IMR-90 (cell line): ENCODE measurements around the gene ISOC1. TPM values are rescaled to one million over a fixed set of nuclear protein-coding genes. Genes with fewer than 3 reads are reported as not detected.

Experiments used
- ATAC-seq: fragments of 200-7000 bp; cut with Tn5 transposase; 2 replicates; pipeline ENCODE4 v1.9.1; 2020; ENCODE audit warnings: low read depth, mild to moderate bottlenecking, moderate library complexity
- BruUV-seq: library from RNA; stranded (reverse); fragments of 400-500 nt; replicated peaks from 2 replicates; lab custom pipeline; 2021; lab: Mats Ljungman, UMichigan
- CTCF ChIA-PET: fragments of 300-600 bp; formaldehyde crosslinking; extraction: SDS; loops from one replicate; lab custom pipeline; 2021; ENCODE audit warnings: antibody characterized with exemption; lab: Yijun Ruan, JAX
- POLR2A ChIA-PET: fragments of 300-600 bp; sonication (Branson Sonifier 250); formaldehyde crosslinking; loops from one replicate; lab custom pipeline; 2022; ENCODE audit warnings: antibody characterized with exemption; ENCODE audit not compliant: unreplicated experiment; lab: Charles Lee
- DNase-seq: peaks from one replicate; pipeline ENCODE4 v3.0.0; 2013
- H2AFZ ChIP-seq: replicated peaks from 2 replicates; pipeline ENCODE3; 2013; ENCODE audit warnings: low read length, mild to moderate bottlenecking; ENCODE audit not compliant: poor library complexity
- H2AK5ac ChIP-seq: 2 replicates; pipeline ENCODE4 v1.6.1; 2013; ENCODE audit warnings: low read depth, low read length, inconsistent platforms
- H2AK9ac ChIP-seq: replicated peaks from 2 replicates; pipeline ENCODE3; 2013; ENCODE audit warnings: mild to moderate bottlenecking, low read depth, low read length, moderate library complexity; ENCODE audit not compliant: poor library complexity
- H2BK120ac ChIP-seq: 2 replicates; pipeline ENCODE4 v1.6.1; 2013; ENCODE audit warnings: low read depth, low read length, inconsistent platforms
- H2BK15ac ChIP-seq: 3 replicates; pipeline ENCODE4 v1.6.1; 2013; ENCODE audit warnings: low read depth, low read length, inconsistent platforms
- H2BK20ac ChIP-seq: 2 replicates; pipeline ENCODE4 v1.6.1; 2013; ENCODE audit warnings: low read depth, mild to moderate bottlenecking, inconsistent platforms, low read length, moderate library complexity
- H2BK5ac ChIP-seq: 2 replicates; pipeline ENCODE4 v1.6.1; 2013; ENCODE audit warnings: mild to moderate bottlenecking, low read depth, low read length, inconsistent platforms; ENCODE audit not compliant: poor library complexity, severe bottlenecking
- H3K14ac ChIP-seq: replicated peaks from 2 replicates; pipeline ENCODE4 v1.6.1; 2013; ENCODE audit warnings: low read depth, low read length, inconsistent platforms
- H3K18ac ChIP-seq: 2 replicates; pipeline ENCODE4 v1.6.1; 2013; ENCODE audit warnings: low read depth, low read length, control low read depth
- H3K23ac ChIP-seq: 2 replicates; pipeline ENCODE4 v1.6.1; 2013; ENCODE audit warnings: low read depth, low read length, inconsistent platforms
- H3K27ac ChIP-seq: 2 replicates; pipeline ENCODE4 v1.5.1; 2013; ENCODE audit warnings: mild to moderate bottlenecking, control low read depth, low read length; ENCODE audit not compliant: insufficient read depth
- H3K27me3 ChIP-seq: 2 replicates; pipeline ENCODE4 v1.6.1; 2013; ENCODE audit warnings: low read length; ENCODE audit not compliant: control insufficient read depth, insufficient read depth
- H3K36me3 ChIP-seq: 2 replicates; pipeline ENCODE4 v1.6.1; 2013; ENCODE audit warnings: low read length, mixed read lengths; ENCODE audit not compliant: control insufficient read depth, insufficient read depth
- H3K4ac ChIP-seq: 2 replicates; pipeline ENCODE4 v1.6.1; 2013; ENCODE audit warnings: low read depth, low read length, inconsistent platforms
- H3K4me1 ChIP-seq: 2 replicates; pipeline ENCODE4 v1.6.1; 2013; ENCODE audit warnings: low read length, mixed read lengths; ENCODE audit not compliant: control insufficient read depth, insufficient read depth
- H3K4me2 ChIP-seq: 2 replicates; pipeline ENCODE4 v1.6.1; 2013; ENCODE audit warnings: low read depth, mild to moderate bottlenecking, control low read depth, low read length, moderate library complexity
- H3K4me3 ChIP-seq: 2 replicates; pipeline ENCODE4 v1.5.1; 2013; ENCODE audit warnings: low read depth, mild to moderate bottlenecking, control low read depth, low read length, moderate library complexity; ENCODE audit not compliant: insufficient read depth
- H3K56ac ChIP-seq: 2 replicates; pipeline ENCODE4 v1.6.1; 2013; ENCODE audit warnings: low read length, inconsistent platforms; ENCODE audit not compliant: insufficient read depth; ENCODE audit errors: extremely low read depth
- H3K79me1 ChIP-seq, 2 experiments: 2 replicates each; pipeline ENCODE4 v1.6.1; 2013; ENCODE audit warnings: low read length in 2 of 2, inconsistent platforms in 1 of 2, low read depth in 1 of 2
- H3K9ac ChIP-seq: 2 replicates; pipeline ENCODE4 v1.6.1; 2013; ENCODE audit warnings: low read depth, low read length, control low read depth
- H3K9me1 ChIP-seq: 2 replicates; pipeline ENCODE4 v1.6.1; 2013; ENCODE audit warnings: low read length, inconsistent platforms; ENCODE audit not compliant: insufficient read depth
- H3K9me3 ChIP-seq: 2 replicates; pipeline ENCODE4 v1.6.1; 2013; ENCODE audit warnings: low read length; ENCODE audit not compliant: control insufficient read depth, insufficient read depth
- H4K20me1 ChIP-seq: 2 replicates; pipeline ENCODE4 v1.6.1; 2013; ENCODE audit warnings: low read length, inconsistent platforms; ENCODE audit not compliant: insufficient read depth
- H4K5ac ChIP-seq: 2 replicates; pipeline ENCODE4 v1.6.1; 2013; ENCODE audit warnings: mild to moderate bottlenecking, low read depth, low read length, control low read depth
- H4K8ac ChIP-seq, 2 experiments: 2 replicates each; pipeline ENCODE4 v1.6.1; 2013; ENCODE audit warnings: low read depth in 2 of 2, low read length in 2 of 2, control low read depth in 1 of 2, inconsistent platforms in 1 of 2
- H4K91ac ChIP-seq: 2 replicates; pipeline ENCODE4 v1.6.1; 2013; ENCODE audit warnings: low read depth, low read length, inconsistent platforms; ENCODE audit not compliant: insufficient read depth
- ELK1 ChIP-seq: fragments of 150-350 bp; IDR thresholded peaks from 2 replicates; pipeline ENCODE4 v1.6.1; 2016; ENCODE audit warnings: low read depth, mild to moderate bottlenecking, low read length, moderate library complexity, borderline replicate concordance
- MAFK ChIP-seq: IDR thresholded peaks from 2 replicates; pipeline ENCODE4 v1.6.1; 2012; ENCODE audit warnings: low read depth, low read length, improper control_type of control experiment
- NFE2L2 ChIP-seq: fragments of 150-350 bp; IDR thresholded peaks from 2 replicates; pipeline ENCODE4 v1.6.1; 2016; ENCODE audit warnings: low read depth, mild to moderate bottlenecking, low read length
- RAD21 ChIP-seq: IDR thresholded peaks from 2 replicates; pipeline ENCODE4 v1.6.1; 2012; ENCODE audit warnings: low read length, improper control_type of control experiment
- RCOR1 ChIP-seq: IDR thresholded peaks from 2 replicates; pipeline ENCODE4 v1.6.1; 2012; ENCODE audit warnings: mild to moderate bottlenecking, low read length, improper control_type of control experiment; ENCODE audit not compliant: insufficient replicate concordance
- RFX5 ChIP-seq: IDR thresholded peaks from 2 replicates; pipeline ENCODE4 v1.8.0; 2012; ENCODE audit warnings: low read depth, mild to moderate bottlenecking, low read length, moderate library complexity
- WGBS, 2 experiments: methylation state at CpG; one replicate each; pipeline versions ENCODE4 v1.1.5 to v1.1.7; 2013; ENCODE audit warnings: missing lambda C conversion rate in 2 of 2; ENCODE audit not compliant: insufficient read length in 1 of 2; ENCODE audit errors: extremely low coverage in 2 of 2; 5-methylcytosine and 5-hydroxymethylcytosine counted together
- dilution Hi-C: fragments of 300-500 bp; cut with HindIII; formaldehyde crosslinking; loops from one replicate; pipeline ENCODE4 v1.14.3; 2018; ENCODE audit warnings: low sequenced_read_pairs; ENCODE audit not compliant: unreplicated experiment
- in situ Hi-C: fragments of 300-500 bp; cut with MboI; formaldehyde crosslinking; loops from 3 replicates; pipeline ENCODE4 v1.14.3; 2019; ENCODE audit warnings: low sequenced_read_pairs, inconsistent platforms, mixed read lengths
- intact Hi-C: fragments of 100-400 bp; cut with micrococcal nuclease; formaldehyde crosslinking; loops from 2 replicates; pipeline ENCODE4 v1.10.0; 2022
- polyA plus RNA-seq, 3 experiments: library from polyadenylated mRNA; depleted of rRNA; stranded (reverse); fragments of >200 nt; gene quantifications; 2 replicates each; pipeline ENCODE4 v1.2.3, GENCODE V29; 2012; ENCODE audit warnings: low replicate concordance in 1 of 3
- total RNA-seq: library from RNA; depleted of rRNA; stranded (reverse); fragments of >200 nt; gene quantifications from 2 replicates; pipeline ENCODE4 v1.2.3, GENCODE V29; 2012

The ISOC1 gene
- total and polyA plus RNA-seq, 2 of the 4 experiments (the other 2 are of a cell fraction), result 10.8 to 11.6 TPM

DNA sequence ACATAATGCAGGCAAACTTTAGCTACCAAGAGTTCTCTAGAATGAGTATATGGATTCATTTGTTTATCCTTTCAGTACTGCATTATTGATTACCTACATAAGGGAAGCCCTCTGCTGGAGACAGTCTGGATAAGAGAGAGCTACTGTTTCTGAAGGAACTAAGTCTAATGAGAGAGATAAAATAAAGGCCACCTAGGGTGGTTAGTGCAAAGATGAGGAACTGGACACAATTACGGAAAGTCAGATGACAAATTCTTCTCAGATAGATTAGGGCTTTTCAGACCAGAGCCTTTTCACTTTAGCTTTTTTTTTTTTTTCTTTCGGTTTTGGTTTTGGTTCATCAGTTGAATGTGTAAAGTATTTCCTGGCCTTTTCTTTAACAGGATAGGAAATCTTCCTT is 31.3 kb downstream of the ISOC1 start:
- no peak overlapping the region for H2BK120ac ChIP-seq
- no peak overlapping the region for H2AK5ac ChIP-seq
- H3K56ac ChIP-seq, result no peak overlapping the region
- no peak overlapping the region for H2BK20ac ChIP-seq
- H3K79me1 ChIP-seq, result no peaks in the 10 kb centered on the region
- H2AK9ac ChIP-seq, result no peak overlapping the region
- intact Hi-C loops (loop anchor here (1.0 kb wide), 1 partner anchor 221 kb away; no protein-coding TSS in a partner anchor), in situ Hi-C loops (loop anchor here (10.0 kb wide), 1 partner anchor 221 kb away; no protein-coding TSS in a partner anchor), dilution Hi-C loops (no loop called here)
- no peak overlapping the region for H4K91ac ChIP-seq
- no peak overlapping the region for H2AFZ ChIP-seq
- no peaks in the 10 kb centered on the region for H3K27me3 ChIP-seq
- ATAC-seq, result no peak
- no peak overlapping the region for H4K5ac ChIP-seq
- H3K23ac ChIP-seq, result no peak overlapping the region
- ChIA-PET POLR2A (no interaction called here), CTCF (interaction anchor here (0.7 to 1.1 kb wide), 7 partner anchors 10 to 374 kb away, joined by 3 to 4 read pairs (median 3); partner anchors contain the start of gene ISOC1)
- H3K4me3 ChIP-seq, result no peak overlapping the region
- no peaks in the 10 kb centered on the region for H3K36me3 ChIP-seq
- no peak overlapping the region for H3K9ac ChIP-seq
- no peak overlapping the region for H3K18ac ChIP-seq
- no peaks in the 10 kb centered on the region for H3K9me1 ChIP-seq
- H3K27ac ChIP-seq, result no peak overlapping the region
- no peaks in the 10 kb centered on the region for H3K9me3 ChIP-seq
- no peaks in the 10 kb centered on the region for H3K4me1 ChIP-seq
- no TSS peak for BruUV-seq
- no peak overlapping the region for H3K14ac ChIP-seq
- H4K8ac ChIP-seq, result no peak overlapping the region
- no peak overlapping the region for H3K4me2 ChIP-seq
- H2BK15ac ChIP-seq, result no peak overlapping the region
- WGBS, 2 experiments, result no CpG with 5 or more reads among the region's 2 CpGs
- no peaks in the 10 kb centered on the region for H4K20me1 ChIP-seq
- TF ChIP-seq RAD21 (no peak), RCOR1 (no peak), ELK1 (no peak), RFX5 (no peak), MAFK (no peak), NFE2L2 (no peak)
- DNase-seq, result no peak
- no peak overlapping the region for H3K4ac ChIP-seq
- H2BK5ac ChIP-seq, result no peak overlapping the region
